OCI-LY1 (cell line): ENCODE data around the gene DNAJC15.

ENCODE experiments used
- H2AFZ ChIP-seq: fragments of 200-600 bp; sonication (generic), shearing (Covaris generic); 2 replicates; pipeline ENCODE4 v1.6.0; 2014; ENCODE audit warnings: antibody characterized with exemption, mild to moderate bottlenecking, low read length
- H3F3A ChIP-seq: fragments of 200-600 bp; sonication (generic), shearing (Covaris generic); 2 replicates; pipeline ENCODE4 v1.6.0; 2014; ENCODE audit warnings: mild to moderate bottlenecking, antibody characterized with exemption, low read length, moderate library complexity; ENCODE audit not compliant: insufficient read depth
- H3K27ac ChIP-seq: fragments of 200-600 bp; sonication (generic); 2 replicates; pipeline ENCODE4 v1.5.1; 2014; ENCODE audit warnings: low read length, mixed run types, mild to moderate bottlenecking, low read depth; ENCODE audit not compliant: poor library complexity, severe bottlenecking
- H3K27me3 ChIP-seq: fragments of 200-600 bp; sonication (generic); 2 replicates; pipeline ENCODE4 v1.6.0; 2014; ENCODE audit warnings: antibody characterized with exemption, mild to moderate bottlenecking, low read length, moderate library complexity; ENCODE audit not compliant: insufficient read depth
- H3K36me3 ChIP-seq: fragments of 200-600 bp; sonication (generic); 2 replicates; pipeline ENCODE4 v1.6.1; 2014; ENCODE audit warnings: mild to moderate bottlenecking, antibody characterized with exemption, low read length, moderate library complexity, mixed read lengths; ENCODE audit not compliant: insufficient read depth
- H3K4me1 ChIP-seq: fragments of 200-600 bp; sonication (generic); 2 replicates; pipeline ENCODE4 v1.5.1; 2014; ENCODE audit warnings: mild to moderate bottlenecking, low read length, moderate library complexity; ENCODE audit not compliant: insufficient read depth, severe bottlenecking
- H3K4me2 ChIP-seq: fragments of 200-600 bp; sonication (generic), shearing (Covaris generic); 2 replicates; pipeline ENCODE4 v1.6.1; 2014; ENCODE audit warnings: low read length
- H3K4me3 ChIP-seq: fragments of 200-600 bp; sonication (generic); 2 replicates; pipeline ENCODE4 v1.5.1; 2014; ENCODE audit warnings: low read length, low read depth, mild to moderate bottlenecking, mixed read lengths; ENCODE audit not compliant: poor library complexity, severe bottlenecking
- H3K79me2 ChIP-seq: fragments of 200-600 bp; shearing (Covaris generic); 2 replicates; pipeline ENCODE4 v1.6.1; 2016; ENCODE audit warnings: mixed run types, low read length, mixed read lengths; ENCODE audit not compliant: insufficient read depth
- H3K9ac ChIP-seq: fragments of 200-600 bp; sonication (generic), shearing (Covaris generic); 2 replicates; pipeline ENCODE4 v1.6.1; 2014; ENCODE audit warnings: mild to moderate bottlenecking, low read length, mixed read lengths
- H3K9me2 ChIP-seq: fragments of 200-600 bp; sonication (generic), shearing (Covaris generic); 2 replicates; pipeline ENCODE4 v1.6.1; 2014; ENCODE audit warnings: low read depth, mild to moderate bottlenecking, low read length, mixed read lengths
- H3K9me3 ChIP-seq: fragments of 200-600 bp; shearing (Covaris generic); 2 replicates; pipeline ENCODE4 v1.6.1; 2014; ENCODE audit warnings: low read length, mixed read lengths
- H4K20me1 ChIP-seq: fragments of 200-600 bp; sonication (generic), shearing (Covaris generic); 2 replicates; pipeline ENCODE4 v1.6.0; 2016; ENCODE audit warnings: mild to moderate bottlenecking, low read length; ENCODE audit not compliant: insufficient read depth
- CTCF ChIP-seq: fragments of 200-600 bp; sonication (generic), shearing (Covaris generic); IDR thresholded peaks from 2 replicates; pipeline ENCODE4 v1.5.1; 2017; ENCODE audit warnings: mild to moderate bottlenecking, antibody characterized with exemption, low read length, moderate library complexity, mixed read lengths
- EZH2 ChIP-seq: fragments of 200-600 bp; sonication (generic), shearing (Covaris generic); IDR thresholded peaks from 2 replicates; pipeline ENCODE4 v1.8.0; 2017; ENCODE audit warnings: borderline replicate concordance, mixed run types, mild to moderate bottlenecking, antibody characterized with exemption, low read length, moderate library complexity, mixed read lengths

Gene DNAJC15

GRCh38 chr13:43157796-43158195 is 134.4 kb downstream of the DNAJC15 start:
- no peaks in the 10 kb centered on the region for H3K36me3 ChIP-seq
- no peaks in the 10 kb centered on the region for H3K79me2 ChIP-seq
- H3K27me3 ChIP-seq: no peaks in the 10 kb centered on the region

GRCh38 chr13:43158516-43158915 is 135.1 kb downstream of the DNAJC15 start:
- TF ChIP-seq CTCF (no peak), EZH2 (no peak)
- Histone ChIP-seq H3K9me2 (no peaks in the 10 kb centered on the region), H3K4me3 (no peak overlapping the region), H3K36me3 (no peaks in the 10 kb centered on the region), H4K20me1 (no peaks in the 10 kb centered on the region), H3F3A (no peaks in the 10 kb centered on the region), H3K9me3 (no peaks in the 10 kb centered on the region), H2AFZ (no peak overlapping the region), H3K4me1 (no peaks in the 10 kb centered on the region), H3K9ac (no peak overlapping the region), H3K79me2 (no peaks in the 10 kb centered on the region), H3K4me2 (no peak overlapping the region), H3K27ac (no peak overlapping the region), H3K27me3 (no peaks in the 10 kb centered on the region)

More at GRCh38 chr13:43157796-43158195, 134.4 kb downstream of the DNAJC15 start:
- H3K9me2 ChIP-seq: no peaks in the 10 kb centered on the region
- no peak overlapping the region for H3K9ac ChIP-seq
- no peak overlapping the region for H2AFZ ChIP-seq
- no peak overlapping the region for H3K27ac ChIP-seq
- no peaks in the 10 kb centered on the region for H4K20me1 ChIP-seq
- H3K4me2 ChIP-seq: no peak overlapping the region
- no peaks in the 10 kb centered on the region for H3F3A ChIP-seq
- TF ChIP-seq EZH2: no peak
- TF ChIP-seq CTCF: no peak
- no peaks in the 10 kb centered on the region for H3K9me3 ChIP-seq
- no peaks in the 10 kb centered on the region for H3K4me1 ChIP-seq
- H3K4me3 ChIP-seq: no peak overlapping the region

- Histone ChIP-seq H3F3A (no peaks in the 10 kb centered on the region), H3K9me2 (no peaks in the 10 kb centered on the region), H3K4me1 (no peaks in the 10 kb centered on the region), H3K27ac (no peak overlapping the region), H3K27me3 (no peaks in the 10 kb centered on the region), H3K79me2 (no peaks in the 10 kb centered on the region), H3K9ac (no peak overlapping the region), H2AFZ (no peak overlapping the region), H3K4me2 (no peak overlapping the region), H3K9me3 (no peaks in the 10 kb centered on the region), H3K4me3 (no peak overlapping the region), H4K20me1 (no peaks in the 10 kb centered on the region), H3K36me3 (no peaks in the 10 kb centered on the region)
- TF ChIP-seq CTCF: no peak
- no peak for TF ChIP-seq EZH2
Measured at GRCh38 chr13:43159026-43159461, 135.7 kb downstream of the DNAJC15 start.
